Muscle layer of colon (tissue), 2 donors: ENCODE data around the gene RPS6KA2.

Experiments used
- H3K27ac ChIP-seq: one replicate; pipeline ENCODE4 v1.7.0; 2013; ENCODE audit warnings: low read depth, mild to moderate bottlenecking, low read length, moderate library complexity
- H3K27me3 ChIP-seq, 2 donors: one replicate each; pipeline ENCODE4 v1.7.0; 2013; ENCODE audit warnings: low read length in 2 of 2, mild to moderate bottlenecking in 2 of 2; ENCODE audit not compliant: insufficient read depth in 2 of 2, control insufficient read depth in 1 of 2
- H3K36me3 ChIP-seq: one replicate; pipeline ENCODE4 v1.7.0; 2013; ENCODE audit warnings: mild to moderate bottlenecking, low read length; ENCODE audit not compliant: insufficient read depth
- H3K4me1 ChIP-seq: one replicate; pipeline ENCODE4 v1.7.0; 2013; ENCODE audit warnings: mild to moderate bottlenecking, low read length; ENCODE audit not compliant: insufficient read depth
- H3K4me3 ChIP-seq, 2 donors: one replicate each; pipeline ENCODE4 v1.7.0; 2013; ENCODE audit warnings: low read length in 2 of 2, low read depth in 1 of 2, mild to moderate bottlenecking in 1 of 2, moderate library complexity in 1 of 2
- H3K9ac ChIP-seq: one replicate; pipeline ENCODE4 v1.7.0; 2013; ENCODE audit warnings: low read length
- H3K9me3 ChIP-seq: one replicate; pipeline ENCODE4 v1.7.0; 2013; ENCODE audit warnings: mild to moderate bottlenecking, low read length
- donor health status: abdominal sarcoma.
- donor health status: Adenocarcinoma of cecum.

Gene RPS6KA2

GRCh38 chr6:166476634-166477215, 150.3 kb downstream of the RPS6KA2 start:
- Histone ChIP-seq H3K9ac (no peak overlapping the region), H3K4me1 (no peaks in the 10 kb centered on the region)

GRCh38 chr6:166476061-166476591, 150.9 kb downstream of the RPS6KA2 start:
- Histone ChIP-seq H3K9me3 (no peaks in the 10 kb centered on the region), H3K9ac (no peak overlapping the region), H3K27me3 (no peaks in the 10 kb centered on the region), H3K4me1 (no peaks in the 10 kb centered on the region), H3K27ac (no peak overlapping the region), H3K36me3 (no peaks in the 10 kb centered on the region), H3K4me3 (no peak overlapping the region)

More at GRCh38 chr6:166476634-166477215, 150.3 kb downstream of the RPS6KA2 start:
- no peaks in the 10 kb centered on the region for H3K27me3 ChIP-seq
- no peak overlapping the region for H3K27ac ChIP-seq
- no peak overlapping the region for H3K4me3 ChIP-seq
- H3K9me3 ChIP-seq, result no peaks in the 10 kb centered on the region
- H3K36me3 ChIP-seq, result no peaks in the 10 kb centered on the region

GRCh38 chr6:166474721-166475565, 152.1 kb downstream of the RPS6KA2 start:
- no peaks in the 10 kb centered on the region for H3K4me1 ChIP-seq
- no peak overlapping the region for H3K27ac ChIP-seq
- H3K4me3 ChIP-seq, result no peak overlapping the region
- H3K9ac ChIP-seq, result no peak overlapping the region
- no peaks in the 10 kb centered on the region for H3K27me3 ChIP-seq
- H3K9me3 ChIP-seq, result no peaks in the 10 kb centered on the region
- H3K36me3 ChIP-seq, result no peaks in the 10 kb centered on the region

GRCh38 chr6:166473886-166474571, 153.0 kb downstream of the RPS6KA2 start:
- H3K9ac ChIP-seq, result no peak overlapping the region
- H3K4me3 ChIP-seq, result no peak overlapping the region
- no peaks in the 10 kb centered on the region for H3K4me1 ChIP-seq
- H3K9me3 ChIP-seq, result no peaks in the 10 kb centered on the region
- no peaks in the 10 kb centered on the region for H3K36me3 ChIP-seq
- no peak overlapping the region for H3K27ac ChIP-seq
- H3K27me3 ChIP-seq, result no peaks in the 10 kb centered on the region

GRCh38 chr6:166472636-166473035, 154.4 kb downstream of the RPS6KA2 start:
- no peaks in the 10 kb centered on the region for H3K27me3 ChIP-seq
- no peaks in the 10 kb centered on the region for H3K4me1 ChIP-seq
- H3K4me3 ChIP-seq, result no peak overlapping the region
- no peak overlapping the region for H3K9ac ChIP-seq
- no peaks in the 10 kb centered on the region for H3K9me3 ChIP-seq
- no peaks in the 10 kb centered on the region for H3K36me3 ChIP-seq
- H3K27ac ChIP-seq, result no peak overlapping the region

GRCh38 chr6:166471797-166472260, 155.2 kb downstream of the RPS6KA2 start:
- H3K36me3 ChIP-seq, result no peaks in the 10 kb centered on the region
- H3K4me3 ChIP-seq, result no peak overlapping the region
- H3K27ac ChIP-seq, result no peak overlapping the region
- no peaks in the 10 kb centered on the region for H3K9me3 ChIP-seq
- H3K9ac ChIP-seq, result no peak overlapping the region
- no peaks in the 10 kb centered on the region for H3K4me1 ChIP-seq
- H3K27me3 ChIP-seq, result no peaks in the 10 kb centered on the region

DNA sequence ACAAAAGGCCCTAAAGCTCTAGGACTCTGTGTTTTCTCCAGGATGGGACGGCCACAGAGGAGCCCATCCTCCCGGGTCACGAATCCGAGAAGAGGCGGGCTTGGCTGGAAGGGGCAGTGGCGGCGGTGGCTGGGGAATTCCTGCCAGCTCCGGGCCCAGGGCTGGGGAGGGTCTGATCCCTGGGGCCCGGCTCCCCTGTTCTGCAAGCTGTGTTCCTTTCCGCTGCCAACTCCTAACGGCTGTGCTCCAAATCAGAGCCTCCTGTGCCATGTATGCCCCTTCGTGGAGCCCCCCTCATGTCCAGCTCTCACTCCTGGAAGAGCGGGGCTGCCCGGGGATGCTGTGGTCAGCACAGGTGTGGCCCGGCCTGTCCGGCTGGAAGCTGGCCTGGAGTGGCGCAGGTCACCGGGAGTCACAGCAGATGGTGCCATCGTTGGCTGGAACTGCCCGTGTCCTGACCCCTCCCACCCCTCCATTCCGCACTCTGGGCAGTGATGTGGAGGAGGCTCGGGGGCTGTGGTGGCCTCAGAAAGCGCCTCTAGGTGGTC, 156.1 kb downstream of the RPS6KA2 start:
- H3K4me3 ChIP-seq, result no peak overlapping the region
- H3K4me1 ChIP-seq, result peaks cover 7% of the 10 kb centered on the region
- H3K9ac ChIP-seq, result no peak overlapping the region
- no peak overlapping the region for H3K27ac ChIP-seq
- no peaks in the 10 kb centered on the region for H3K36me3 ChIP-seq
- no peaks in the 10 kb centered on the region for H3K27me3 ChIP-seq
- no peaks in the 10 kb centered on the region for H3K9me3 ChIP-seq

GRCh38 chr6:166470029-166470862, 156.8 kb downstream of the RPS6KA2 start:
- Histone ChIP-seq H3K9ac (no peak overlapping the region), H3K27ac (no peak overlapping the region), H3K9me3 (no peaks in the 10 kb centered on the region), H3K4me3 (no peak overlapping the region), H3K36me3 (no peaks in the 10 kb centered on the region), H3K27me3 (no peaks in the 10 kb centered on the region), H3K4me1 (peaks cover 14% of the 10 kb centered on the region)

GRCh38 chr6:166469426-166469961, 157.6 kb downstream of the RPS6KA2 start:
- Histone ChIP-seq H3K9me3 (no peaks in the 10 kb centered on the region), H3K27ac (no peak overlapping the region), H3K4me3 (no peak overlapping the region), H3K4me1 (peaks cover 14% of the 10 kb centered on the region), H3K36me3 (no peaks in the 10 kb centered on the region), H3K9ac (no peak overlapping the region), H3K27me3 (no peaks in the 10 kb centered on the region)

DNA sequence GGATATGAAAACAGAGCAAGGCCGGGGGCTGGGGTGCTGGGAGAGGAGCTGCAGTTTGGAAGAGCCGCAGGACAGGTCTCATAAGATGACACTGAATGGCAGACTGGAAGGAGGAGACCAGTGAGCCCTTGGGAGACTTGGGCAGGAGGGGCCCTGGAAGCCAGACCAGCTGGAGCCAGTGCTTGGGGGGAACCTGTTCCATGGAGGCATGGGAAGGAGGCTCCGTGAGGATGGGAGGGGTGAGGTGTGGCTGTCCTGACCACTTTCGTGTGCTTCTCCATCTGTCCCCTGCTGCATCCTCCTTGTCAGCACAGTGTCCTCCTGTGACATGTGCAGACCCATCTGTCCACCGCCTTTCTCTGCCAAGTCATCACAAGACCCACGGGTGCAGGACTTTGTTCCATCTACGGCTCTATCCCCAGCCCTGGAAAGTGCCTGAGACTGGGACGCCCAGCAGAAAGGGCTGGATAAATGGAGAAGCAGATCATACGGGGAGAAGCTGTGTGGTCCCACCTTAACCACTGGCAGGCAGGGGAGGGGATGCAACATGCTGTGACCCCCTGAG, 159.5 kb downstream of the RPS6KA2 start:
- H3K9me3 ChIP-seq, result no peaks in the 10 kb centered on the region
- no peak overlapping the region for H3K27ac ChIP-seq

More for the DNA sequence above, 159.5 kb downstream of the RPS6KA2 start:
- Histone ChIP-seq H3K36me3 (no peaks in the 10 kb centered on the region), H3K9ac (no peak overlapping the region), H3K4me3 (no peak overlapping the region), H3K27me3 (no peaks in the 10 kb centered on the region), H3K4me1 (peaks cover 14% of the 10 kb centered on the region)
